HG03175 (cell line): Measurements from ENCODE around the gene SP3.

ENCODE experiments used
- ATAC-seq: cut with Tn5 transposase; IDR thresholded peaks from one replicate; pipeline ENCODE4 v1.9.1; 2021; ENCODE audit warnings: mild to moderate bottlenecking, moderate library complexity; ENCODE audit not compliant: unreplicated experiment

The SP3 gene

GRCh38 chr2:173860082-173860481 is 105.1 kb downstream of the SP3 start:
- ATAC-seq, result no peak

DNA sequence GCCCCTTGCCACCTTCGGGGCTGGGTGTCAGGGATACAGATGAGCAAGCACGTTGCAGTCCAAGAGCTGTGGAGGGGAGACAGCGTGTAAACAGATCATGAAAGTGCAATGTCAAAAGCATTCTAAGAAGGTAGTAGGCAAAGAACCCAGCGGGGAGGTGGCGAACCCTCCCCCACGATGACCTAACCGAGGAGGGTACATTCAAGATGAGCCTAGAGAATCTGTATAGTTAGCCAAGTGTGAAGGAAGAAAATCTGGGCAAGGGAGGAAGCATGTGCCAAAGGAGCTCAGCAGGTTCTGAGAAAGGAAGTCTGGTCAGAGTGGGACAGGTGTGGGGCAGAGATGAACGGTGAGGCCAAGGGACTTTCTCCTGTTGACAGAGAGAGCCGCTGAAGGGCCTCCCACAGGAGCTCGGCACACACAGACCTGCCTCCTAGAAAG is 106.9 kb downstream of the SP3 start:
- ATAC-seq, result peak; percentile 58
